Cardiac fibroblast (primary cell): ENCODE data around the gene TBC1D4.

Experiments
- DNase-seq, 2 donors: peaks; one replicate each; pipeline versions ENCODE4 v3.0.0 to v3.0.0-alpha.2; 2010; ENCODE audit warnings: low read depth in 2 of 2
- H3K4me3 ChIP-seq, 2 donors: replicated peaks in 1 of 2; 1 replicate in 1 of 2; 2 replicates in 1 of 2; pipeline ENCODE4 v1.5.1; 2011; ENCODE audit warnings: low read depth in 2 of 2, low read length in 2 of 2, mild to moderate bottlenecking in 2 of 2, moderate library complexity in 1 of 2
- TF ChIP-seq, protein P1 (sequence below): IDR thresholded peaks from one replicate; pipeline ENCODE4 v1.5.1; 2011; ENCODE audit warnings: low read depth, mild to moderate bottlenecking, low read length, inconsistent platforms

The TBC1D4 gene

DNA sequence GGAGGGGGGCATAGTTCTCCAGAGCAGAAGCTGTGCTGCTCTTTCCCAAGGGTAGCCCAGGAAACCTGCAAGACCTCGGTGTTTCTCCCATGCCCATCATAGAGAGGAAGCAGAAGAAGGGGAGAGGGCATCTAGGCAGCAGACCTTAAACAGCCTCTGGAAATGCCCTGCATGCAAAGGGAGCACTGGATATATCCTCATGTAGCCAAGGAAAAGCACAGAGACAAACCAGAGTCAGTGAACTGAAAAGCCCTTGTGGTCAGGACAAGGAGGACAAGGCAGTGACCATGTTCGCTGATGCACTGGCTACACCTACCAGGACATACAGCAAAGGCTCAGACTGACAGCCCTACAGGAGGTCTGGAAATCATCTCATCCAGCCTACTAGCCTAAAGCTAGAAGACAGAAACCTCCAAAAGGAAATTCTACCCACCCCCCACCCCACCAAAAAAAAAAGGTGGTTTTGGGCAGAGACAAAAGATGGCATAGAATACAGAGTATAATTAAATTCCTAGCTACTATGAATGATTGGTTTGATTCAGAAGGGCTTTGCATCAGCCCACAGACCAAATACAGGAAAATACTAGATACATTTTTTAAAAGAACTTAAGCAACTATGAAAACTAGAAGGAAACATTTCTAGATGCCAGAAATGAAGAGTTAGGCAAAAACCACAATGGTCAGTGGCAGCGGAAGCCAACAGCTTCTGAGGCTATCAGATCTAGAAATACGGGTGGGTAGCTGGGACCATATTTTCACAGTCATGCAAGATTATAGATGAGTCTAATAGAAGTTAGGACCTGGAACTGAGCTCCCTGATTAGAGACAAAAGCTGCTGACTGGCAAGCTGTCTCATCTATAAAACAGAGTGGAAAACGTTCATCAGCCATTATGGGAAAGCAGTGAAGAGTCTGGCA, 4.4 kb upstream of the TBC1D4 start:
- no peak for DNase-seq
- TF ChIP-seq, protein P1, sequence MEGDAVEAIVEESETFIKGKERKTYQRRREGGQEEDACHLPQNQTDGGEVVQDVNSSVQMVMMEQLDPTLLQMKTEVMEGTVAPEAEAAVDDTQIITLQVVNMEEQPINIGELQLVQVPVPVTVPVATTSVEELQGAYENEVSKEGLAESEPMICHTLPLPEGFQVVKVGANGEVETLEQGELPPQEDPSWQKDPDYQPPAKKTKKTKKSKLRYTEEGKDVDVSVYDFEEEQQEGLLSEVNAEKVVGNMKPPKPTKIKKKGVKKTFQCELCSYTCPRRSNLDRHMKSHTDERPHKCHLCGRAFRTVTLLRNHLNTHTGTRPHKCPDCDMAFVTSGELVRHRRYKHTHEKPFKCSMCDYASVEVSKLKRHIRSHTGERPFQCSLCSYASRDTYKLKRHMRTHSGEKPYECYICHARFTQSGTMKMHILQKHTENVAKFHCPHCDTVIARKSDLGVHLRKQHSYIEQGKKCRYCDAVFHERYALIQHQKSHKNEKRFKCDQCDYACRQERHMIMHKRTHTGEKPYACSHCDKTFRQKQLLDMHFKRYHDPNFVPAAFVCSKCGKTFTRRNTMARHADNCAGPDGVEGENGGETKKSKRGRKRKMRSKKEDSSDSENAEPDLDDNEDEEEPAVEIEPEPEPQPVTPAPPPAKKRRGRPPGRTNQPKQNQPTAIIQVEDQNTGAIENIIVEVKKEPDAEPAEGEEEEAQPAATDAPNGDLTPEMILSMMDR, result no peak

GRCh38 chr13:75485286-75486062, 3.5 kb upstream of the TBC1D4 start:
- TF ChIP-seq, protein P1, result no peak
- peak; percentile 39 to 67 for DNase-seq
- no peak overlapping the region for H3K4me3 ChIP-seq

More for the DNA sequence above, 4.4 kb upstream of the TBC1D4 start:
- H3K4me3 ChIP-seq, result no peak overlapping the region

GRCh38 chr13:75482820-75483079, 781 bp upstream of the TBC1D4 start:
- DNase-seq, result no peak
- peak overlapping the region; percentile 77 to 80 for H3K4me3 ChIP-seq
- TF ChIP-seq, protein P1, result no peak

- DNase-seq, result peak in 1 of 2 donors; percentile 38
- TF ChIP-seq, protein P1, result no peak
- peak overlapping the region; percentile 77 to 80 for H3K4me3 ChIP-seq
Measured at GRCh38 chr13:75481176-75482069, 546 bp downstream of the TBC1D4 start.

DNA sequence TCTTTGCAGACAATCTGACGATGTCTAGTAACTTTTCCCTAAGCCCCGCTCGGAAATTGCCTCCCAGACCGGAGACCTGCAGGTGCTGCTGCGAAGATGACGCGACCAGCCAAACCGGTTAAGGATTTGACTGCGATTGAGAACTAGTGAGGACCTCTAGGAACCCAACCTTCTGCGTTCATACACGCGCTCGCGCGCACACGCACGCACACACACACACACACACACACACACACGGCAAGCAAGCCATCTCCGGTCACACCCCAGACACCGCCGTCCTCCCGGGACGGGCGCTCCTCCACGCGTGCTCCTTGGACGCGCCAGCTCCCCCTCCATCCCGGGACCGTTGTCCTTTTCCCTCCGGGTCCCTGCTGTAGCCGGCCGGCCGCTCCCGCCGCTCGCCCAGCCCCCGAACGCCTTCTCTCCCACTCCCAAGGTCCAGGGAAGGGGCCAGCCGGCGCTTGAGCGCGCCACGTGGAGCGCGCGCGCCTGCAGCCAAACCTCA, 1.2 kb downstream of the TBC1D4 start:
- TF ChIP-seq, protein P1, result no peak
- DNase-seq, result peak; percentile 57 to 58

GRCh38 chr13:75479102-75479740, 2.7 kb downstream of the TBC1D4 start:
- no peak for DNase-seq
- TF ChIP-seq, protein P1, result no peak

More for the DNA sequence above, 1.2 kb downstream of the TBC1D4 start:
- H3K4me3 ChIP-seq, result peak overlapping the region; percentile 77 to 80

More at GRCh38 chr13:75479102-75479740, 2.7 kb downstream of the TBC1D4 start:
- no peak overlapping the region for H3K4me3 ChIP-seq
